Measurements from ENCODE around the gene PCIF1. TPM values are rescaled to one million over a fixed set of nuclear protein-coding genes. Genes with fewer than 3 reads are reported as not detected.
A peak's percentile ranks its signal among the peaks of the same experiment; 100 is the strongest.
"Not testable (repeated sequence)": the region's sequence is repeated elsewhere in the genome, so short reads cannot be mapped to it uniquely, and the experiment has no call there.

The PCIF1 gene
- total and polyA plus RNA-seq, 8 donors = 21.0 to 41.4 (median 27.3) TPM

- no peaks in the 10 kb centered on the region for H3K36me3 ChIP-seq
- H3K27ac ChIP-seq = peak overlapping the region in 2 of 5 donors; percentile 70 to 81
- H3K27me3 ChIP-seq = no peaks in the 10 kb centered on the region
- no peaks in the 10 kb centered on the region for H3K9me3 ChIP-seq
- no peak overlapping the region for H3K4me3 ChIP-seq
- intact Hi-C loops (cut with DNase I; ENCODE audit: low total_unique reads) = no loop called here
- WGBS, 5 donors = 59 to 74% (median 64%) methylated on average over 8 to 9 of the region's 9 CpGs
- no peak for DNase-seq
- TF ChIP-seq POLR2AphosphoS5 (IDR thresholded peaks at IDR 0.05) (no peak), EP300 (IDR thresholded peaks at IDR 0.05) (no peak), POLR2A (IDR thresholded peaks at IDR 0.05) (no peak), CTCF (IDR thresholded peaks at IDR 0.05) (no peak)
- H3K4me1 ChIP-seq = peaks cover 18 to 42% (median 29%) of the 10 kb centered on the region in 4 donors
These were observed 8.5 kb upstream of the PCIF1 start for GRCh38 chr20:45925821-45926506.

GRCh38 chr20:45926731-45927070 lies 7.8 kb upstream of the PCIF1 start:
- no peaks in the 10 kb centered on the region for H3K9me3 ChIP-seq
- H3K27ac ChIP-seq = peak overlapping the region in 1 of 5 donors; percentile 26
- 61 to 92% (median 66%) methylated on average over 2 of the region's 2 CpGs for WGBS, 5 donors
- no peaks in the 10 kb centered on the region for H3K36me3 ChIP-seq
- no peaks in the 10 kb centered on the region for H3K27me3 ChIP-seq
- no peak overlapping the region for H3K4me3 ChIP-seq
- TF ChIP-seq POLR2AphosphoS5 (IDR thresholded peaks at IDR 0.05) (no peak), POLR2A (IDR thresholded peaks at IDR 0.05) (no peak), CTCF (IDR thresholded peaks at IDR 0.05) (no peak), EP300 (IDR thresholded peaks at IDR 0.05) (no peak)
- intact Hi-C loops (cut with DNase I; ENCODE audit: low total_unique reads) = no loop called here
- peaks cover 18 to 42% (median 28%) of the 10 kb centered on the region in 4 donors for H3K4me1 ChIP-seq
- DNase-seq = no peak

GRCh38 chr20:45927071-45927878 lies 7.2 kb upstream of the PCIF1 start:
- H3K4me3 ChIP-seq = no peak overlapping the region
- H3K4me1 ChIP-seq = peaks cover 13 to 36% (median 23%) of the 10 kb centered on the region in 4 donors
- DNase-seq = no peak
- no peaks in the 10 kb centered on the region for H3K27me3 ChIP-seq
- TF ChIP-seq POLR2A (IDR thresholded peaks at IDR 0.05) (no peak), POLR2AphosphoS5 (IDR thresholded peaks at IDR 0.05) (no peak), EP300 (IDR thresholded peaks at IDR 0.05) (no peak), CTCF (IDR thresholded peaks at IDR 0.05) (no peak)
- 53 to 63% (median 61%) methylated on average over 14 of the region's 14 CpGs for WGBS, 5 donors
- intact Hi-C loops (cut with DNase I; ENCODE audit: low total_unique reads) = no loop called here
- H3K27ac ChIP-seq = peak overlapping the region in 1 of 5 donors; percentile 26
- H3K36me3 ChIP-seq = no peaks in the 10 kb centered on the region
- H3K9me3 ChIP-seq = no peaks in the 10 kb centered on the region

GRCh38 chr20:45931680-45932079 lies 2.8 kb upstream of the PCIF1 start:
- H3K4me1 ChIP-seq = peaks cover 5 to 34% (median 26%) of the 10 kb centered on the region in 4 donors
- H3K27ac ChIP-seq; H3K4me3 ChIP-seq; intact Hi-C loops (cut with DNase I; ENCODE audit: low total_unique reads); H3K27me3 ChIP-seq; H3K36me3 ChIP-seq; H3K9me3 ChIP-seq; DNase-seq: not testable (repeated sequence)
- WGBS, 5 donors = 93 to 96% (median 95%) methylated on average over 15 to 17 of the region's 17 CpGs
